ENCODE results near the gene FRMD4A. TPM values are rescaled to one million over a fixed set of nuclear protein-coding genes. Genes with fewer than 3 reads are reported as not detected.

Gene FRMD4A
- total RNA-seq, 1 experiment from 2014 or later = 18.3 TPM

- H3K79me2 ChIP-seq (ENCODE audit: low read depth) = no peaks in the 10 kb centered on the region; the same call in 1 of the 2 replicates
- intact Hi-C loops (cut with micrococcal nuclease; ENCODE audit: unreplicated experiment) = no loop called here
- H3F3A ChIP-seq (ENCODE audit: insufficient read depth, low read depth) = peaks cover 18% of the 10 kb centered on the region
- H3K27ac ChIP-seq = no peak overlapping the region
- H3K27me3 ChIP-seq (ENCODE audit: insufficient read depth, low read depth) = no peaks in the 10 kb centered on the region
- H3K9me2 ChIP-seq (ENCODE audit: insufficient read depth) = no peaks in the 10 kb centered on the region
- H3K36me3 ChIP-seq (ENCODE audit: low read depth) = no peaks in the 10 kb centered on the region
- H3K4me2 ChIP-seq = no peak overlapping the region
- CTCF ChIA-PET = no interaction called here
- peaks cover 39% of the 10 kb centered on the region for H3K4me1 ChIP-seq (replicated peaks; ENCODE audit: insufficient read depth)
- H2AFZ ChIP-seq = no peak overlapping the region
- DNase-seq = no peak
- no peak for TF ChIP-seq EZH2 (IDR thresholded peaks at IDR 0.05; ENCODE audit: low read depth)
- no peak for TF ChIP-seq CTCF (conservative IDR thresholded peaks at IDR 0.05)
- H3K9me3 ChIP-seq (ENCODE audit: insufficient read depth, low read depth) = no peaks in the 10 kb centered on the region
- H3K4me3 ChIP-seq = no peak overlapping the region
- POLR2A ChIA-PET (ENCODE audit: unreplicated experiment) = no interaction called here
- BruUV-seq (replicated peaks) = no TSS peak
- no peaks in the 10 kb centered on the region for H4K20me1 ChIP-seq (ENCODE audit: insufficient read depth)
Measured at GRCh38 chr10:13711291-13711690, 619.4 kb downstream of the FRMD4A start.

GRCh38 chr10:13709931-13710650 is 620.6 kb downstream of the FRMD4A start:
- no peak overlapping the region for H3K4me3 ChIP-seq
- POLR2A ChIA-PET (ENCODE audit: unreplicated experiment) = no interaction called here
- no peaks in the 10 kb centered on the region for H3K9me3 ChIP-seq (ENCODE audit: insufficient read depth, low read depth)
- no peaks in the 10 kb centered on the region for H3K36me3 ChIP-seq (ENCODE audit: low read depth)
- H3K27me3 ChIP-seq (ENCODE audit: insufficient read depth, low read depth) = no peaks in the 10 kb centered on the region
- no peaks in the 10 kb centered on the region for H4K20me1 ChIP-seq (ENCODE audit: insufficient read depth)
- DNase-seq = no peak
- no peaks in the 10 kb centered on the region; the same call in 1 of the 2 replicates for H3K79me2 ChIP-seq (ENCODE audit: low read depth)
- H3K4me2 ChIP-seq = no peak overlapping the region
- BruUV-seq (replicated peaks) = no TSS peak
- H3K4me1 ChIP-seq (replicated peaks; ENCODE audit: insufficient read depth) = peaks cover 51% of the 10 kb centered on the region
- intact Hi-C loops (cut with micrococcal nuclease; ENCODE audit: unreplicated experiment) = loop anchor here (2.0 to 10.0 kb wide), 4 partner anchors 19 to 95 kb away; no protein-coding TSS in a partner anchor
- no peaks in the 10 kb centered on the region for H3K9me2 ChIP-seq (ENCODE audit: insufficient read depth)
- TF ChIP-seq EZH2 (IDR thresholded peaks at IDR 0.05; ENCODE audit: low read depth) = no peak
- TF ChIP-seq CTCF (conservative IDR thresholded peaks at IDR 0.05) = no peak
- CTCF ChIA-PET = no interaction called here
- no peak overlapping the region for H3K27ac ChIP-seq
- H2AFZ ChIP-seq = no peak overlapping the region
- H3F3A ChIP-seq (ENCODE audit: insufficient read depth, low read depth) = peaks cover 18% of the 10 kb centered on the region

GRCh38 chr10:13708256-13708990 is 622.3 kb downstream of the FRMD4A start:
- TF ChIP-seq CTCF (conservative IDR thresholded peaks at IDR 0.05) (no peak), EZH2 (IDR thresholded peaks at IDR 0.05; ENCODE audit: low read depth) (no peak)
- intact Hi-C loops (cut with micrococcal nuclease; ENCODE audit: unreplicated experiment) = loop anchor here (1.0 to 10.0 kb wide), 5 partner anchors 10 to 94 kb away; no protein-coding TSS in a partner anchor

More at GRCh38 chr10:13708256-13708990, 622.3 kb downstream of the FRMD4A start:
- H3K79me2 ChIP-seq (ENCODE audit: low read depth) = no peaks in the 10 kb centered on the region; the same call in 1 of the 2 replicates
- H3K27ac ChIP-seq = peak overlapping the region; percentile 67
- peak overlapping the region; percentile 95 for H3K4me2 ChIP-seq
- no peaks in the 10 kb centered on the region for H3K36me3 ChIP-seq (ENCODE audit: low read depth)
- H3K4me3 ChIP-seq = peak overlapping the region; percentile 59; the same call in 1 of the 2 replicates
- H2AFZ ChIP-seq = peak overlapping the region; percentile 78; the same call in 1 of the 2 replicates
- ChIA-PET CTCF (no interaction called here), POLR2A (ENCODE audit: unreplicated experiment) (interaction anchor here (0.7 to 0.9 kb wide), 2 partner anchors 9 to 482 kb away, joined by 7 to 21 read pairs; no protein-coding TSS in a partner anchor)
- no peaks in the 10 kb centered on the region for H3K9me2 ChIP-seq (ENCODE audit: insufficient read depth)
- H3K9me3 ChIP-seq (ENCODE audit: insufficient read depth, low read depth) = no peaks in the 10 kb centered on the region
- H3K4me1 ChIP-seq (replicated peaks; ENCODE audit: insufficient read depth) = peaks cover 49% of the 10 kb centered on the region
- H3F3A ChIP-seq (ENCODE audit: insufficient read depth, low read depth) = peaks cover 18% of the 10 kb centered on the region
- no TSS peak for BruUV-seq (replicated peaks)
- DNase-seq = peak; percentile 91 to 93
- H3K27me3 ChIP-seq (ENCODE audit: insufficient read depth, low read depth) = no peaks in the 10 kb centered on the region
- H4K20me1 ChIP-seq (ENCODE audit: insufficient read depth) = no peaks in the 10 kb centered on the region
